Right kidney (tissue), 1 donor: ENCODE data around the gene VPS13D.
A peak's percentile ranks its signal among the peaks of the same experiment; 100 is the strongest.

ENCODE experiments used
- DNase-seq: peaks from one replicate; pipeline ENCODE4 v3.0.0-alpha.2; 2016

Gene VPS13D

GRCh38 chr1:12339811-12340543, 110.1 kb downstream of the VPS13D start:
- peak; percentile 17 for DNase-seq

- DNase-seq = no peak
Observed at GRCh38 chr1:12340544-12340930, 110.7 kb downstream of the VPS13D start.

DNA sequence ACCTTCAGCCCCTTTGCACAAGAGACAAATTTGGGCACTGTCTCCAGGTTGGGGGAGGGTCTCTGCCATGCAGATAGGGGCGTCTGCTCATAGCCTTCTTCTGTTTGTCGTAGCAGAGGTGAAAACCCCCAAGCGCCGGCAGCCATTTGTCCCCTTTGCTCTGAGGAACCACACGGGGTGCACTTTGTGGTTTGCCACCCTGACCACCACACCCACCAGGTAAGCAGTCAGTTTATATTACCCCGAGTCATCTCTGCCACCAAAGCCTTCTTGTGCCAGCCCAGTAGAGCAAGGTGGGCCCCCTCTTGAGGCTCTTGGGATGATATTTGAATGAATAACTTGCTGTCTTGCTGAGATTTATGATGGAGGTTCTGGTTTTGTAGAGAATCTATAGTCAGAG, 111.8 kb downstream of the VPS13D start:
- no peak for DNase-seq

DNA sequence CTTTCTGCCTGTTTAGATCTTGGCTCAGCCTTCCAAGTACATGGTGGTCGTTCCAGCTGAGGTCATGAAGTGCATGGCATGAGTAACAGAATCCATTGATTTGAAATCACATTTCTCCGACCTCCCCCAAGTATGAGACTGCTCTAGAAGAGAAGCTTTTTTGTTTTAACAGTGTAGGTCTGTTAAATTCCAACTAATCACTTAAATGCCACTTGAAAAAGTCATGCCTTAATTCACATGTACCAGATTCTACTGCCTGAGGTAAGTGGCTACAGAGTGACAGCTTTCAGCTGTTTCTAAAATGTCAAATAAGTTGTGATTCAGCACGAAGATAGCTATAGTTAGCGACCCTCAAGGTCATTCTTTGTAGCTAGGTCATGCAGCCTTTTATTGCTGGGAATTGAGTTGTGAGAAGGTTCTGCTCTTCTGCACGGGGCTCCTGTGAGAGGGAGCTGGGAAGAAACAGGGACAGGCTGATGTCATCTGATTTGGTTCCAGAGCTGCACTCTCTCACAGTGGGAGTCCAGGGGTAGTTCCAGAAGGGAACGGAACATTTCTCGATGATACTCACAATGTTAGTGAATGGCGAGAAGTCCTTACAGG, 112.7 kb downstream of the VPS13D start:
- peak; percentile 5 for DNase-seq

GRCh38 chr1:12343823-12344487, 114.1 kb downstream of the VPS13D start:
- no peak for DNase-seq

- DNase-seq = no peak
Observed at GRCh38 chr1:12344596-12345349, 114.9 kb downstream of the VPS13D start.

DNA sequence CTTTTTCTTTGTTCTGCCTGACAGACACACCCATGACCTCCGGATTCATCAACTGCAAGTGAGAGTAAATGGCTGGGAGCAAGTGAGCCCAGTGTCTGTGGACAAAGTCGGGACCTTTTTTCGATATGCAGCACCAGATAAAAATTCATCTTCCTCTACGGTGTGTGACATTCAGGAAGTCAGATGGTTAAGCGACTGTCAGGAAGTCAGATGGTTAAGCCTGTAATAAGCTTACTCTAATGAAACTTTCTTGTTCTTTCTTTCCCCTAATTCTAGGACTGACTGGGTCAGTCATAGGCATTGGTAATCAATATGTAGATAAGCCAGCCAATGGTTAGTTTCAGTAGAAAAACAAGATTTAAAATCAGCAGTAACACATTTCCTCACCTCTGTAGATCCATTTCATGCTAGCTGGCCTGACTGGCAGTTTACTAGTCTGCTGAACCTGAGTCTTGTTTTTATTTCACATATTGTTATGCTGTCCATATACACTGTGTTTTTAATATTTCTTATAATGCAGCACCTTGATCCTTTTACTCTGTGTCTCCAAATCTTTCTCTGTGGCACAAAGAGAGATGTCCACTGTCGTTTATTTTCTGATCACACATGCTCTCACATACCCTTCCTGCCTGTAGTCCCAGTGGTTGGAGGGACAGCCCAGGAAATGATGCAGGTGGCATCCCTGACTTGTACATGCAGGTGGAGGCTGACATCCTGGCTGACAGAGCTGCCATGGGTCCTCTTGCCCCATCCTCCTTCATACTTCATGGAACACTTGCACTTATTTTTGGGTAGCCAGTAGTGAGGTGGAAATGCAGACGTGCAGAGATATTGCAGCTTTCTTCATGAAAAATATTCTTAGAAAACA, 115.8 kb downstream of the VPS13D start:
- no peak for DNase-seq

DNA sequence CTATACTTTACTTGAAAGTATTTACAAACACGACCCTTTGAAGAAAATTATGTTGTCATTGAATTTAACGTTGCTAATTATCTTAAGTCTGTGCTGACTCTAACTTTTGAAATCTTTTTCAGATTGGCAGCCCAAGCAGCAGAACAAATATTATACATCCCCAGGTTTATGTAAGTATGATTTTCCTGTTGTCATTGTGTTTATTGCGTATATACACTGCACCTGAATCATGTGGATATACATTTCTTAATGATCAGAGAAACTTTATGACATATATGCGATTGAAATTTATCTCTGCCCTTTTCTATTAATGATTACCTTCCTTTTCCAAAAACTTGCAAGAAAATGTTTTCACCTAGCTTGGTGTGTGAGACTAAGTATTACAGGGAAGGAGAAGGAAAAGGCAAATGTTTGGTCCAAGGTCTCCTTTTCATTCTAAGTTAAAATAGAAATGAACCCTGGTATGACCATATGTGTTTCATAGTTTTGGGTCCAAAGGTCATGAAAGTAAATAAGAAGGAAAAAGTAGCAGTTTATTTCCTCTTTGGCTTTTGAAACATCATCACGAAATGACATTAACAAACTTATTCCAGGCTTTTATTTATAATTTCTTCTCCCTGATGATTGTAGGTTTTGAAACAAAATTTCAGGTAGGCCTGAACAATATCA, 116.8 kb downstream of the VPS13D start:
- no peak for DNase-seq

GRCh38 chr1:12348113-12348512, 118.3 kb downstream of the VPS13D start:
- no peak for DNase-seq

DNA sequence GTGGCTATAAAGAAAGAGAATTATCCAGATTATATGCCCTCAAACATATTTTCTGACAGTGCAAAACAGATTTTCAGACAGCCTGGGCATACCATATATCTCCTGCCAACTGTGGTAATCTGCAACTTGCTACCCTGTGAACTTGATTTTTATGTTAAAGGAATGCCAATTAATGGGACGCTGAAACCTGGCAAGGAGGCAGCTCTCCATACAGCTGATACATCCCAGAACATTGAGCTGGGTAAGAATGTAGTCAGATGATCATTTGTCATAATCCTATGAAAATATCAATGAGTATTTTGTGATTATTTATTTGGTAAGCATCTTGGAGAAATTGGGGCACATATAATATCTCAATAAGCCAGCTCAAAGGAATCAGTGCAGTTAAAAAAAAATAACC, 124.2 kb downstream of the VPS13D start:
- no peak for DNase-seq

- peak; percentile 19 for DNase-seq
Observed at GRCh38 chr1:12356004-12356890, 126.4 kb downstream of the VPS13D start.

DNA sequence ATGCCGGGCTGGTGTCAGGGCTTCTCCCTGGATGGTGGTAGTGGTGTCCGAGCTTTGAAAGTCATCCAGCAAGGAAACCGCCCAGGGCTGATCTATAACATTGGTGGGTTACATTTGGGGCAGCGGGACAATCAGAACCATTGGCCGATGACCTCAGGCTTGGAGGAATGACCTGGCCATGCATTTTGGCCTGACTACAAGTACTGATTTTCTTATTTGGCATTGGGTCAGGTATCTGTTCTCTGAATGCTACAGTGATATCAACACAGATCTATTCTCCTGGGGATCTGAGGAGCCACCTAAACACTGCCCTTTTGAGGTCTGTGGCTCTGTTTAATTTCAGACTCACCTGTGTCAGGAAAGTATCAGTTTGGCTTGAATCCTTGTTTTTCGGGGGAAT, 128.7 kb downstream of the VPS13D start:
- DNase-seq = no peak

- no peak for DNase-seq
Observed at GRCh38 chr1:12359359-12360133, 129.7 kb downstream of the VPS13D start.

- DNase-seq = no peak
Observed at GRCh38 chr1:12368646-12369045, 138.8 kb downstream of the VPS13D start.

- no peak for DNase-seq
Observed at GRCh38 chr1:12369258-12369657, 139.4 kb downstream of the VPS13D start.

DNA sequence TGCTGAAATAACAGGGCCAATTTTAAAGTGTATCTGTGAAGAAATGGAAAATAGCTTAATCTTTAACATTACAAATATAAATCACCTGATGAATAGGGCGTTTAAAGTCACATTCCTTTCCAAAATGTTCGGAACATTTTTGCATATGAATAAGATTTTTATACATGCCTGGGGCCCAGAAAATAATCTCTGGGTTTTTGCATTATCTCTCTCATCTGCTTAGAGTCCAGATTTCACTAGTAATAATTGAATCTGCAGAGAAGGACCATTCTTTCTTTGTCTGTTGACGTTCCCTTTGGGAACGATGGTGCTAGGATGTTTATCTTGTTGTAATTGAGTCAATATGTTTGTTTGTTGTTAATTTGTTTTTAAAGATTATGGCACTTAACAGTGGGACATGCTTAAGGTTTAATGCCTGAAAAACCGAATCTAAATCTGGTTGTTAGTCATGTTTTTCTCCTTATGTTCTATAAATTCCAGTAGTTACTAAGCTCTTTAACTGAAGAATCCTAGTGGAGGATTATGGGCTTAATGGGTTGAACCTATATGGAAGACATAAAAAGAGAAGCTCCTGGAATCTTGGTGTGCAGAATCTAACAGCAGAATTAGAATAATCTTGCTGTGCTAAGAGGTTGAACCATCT, 140.6 kb downstream of the VPS13D start:
- DNase-seq = no peak

DNA sequence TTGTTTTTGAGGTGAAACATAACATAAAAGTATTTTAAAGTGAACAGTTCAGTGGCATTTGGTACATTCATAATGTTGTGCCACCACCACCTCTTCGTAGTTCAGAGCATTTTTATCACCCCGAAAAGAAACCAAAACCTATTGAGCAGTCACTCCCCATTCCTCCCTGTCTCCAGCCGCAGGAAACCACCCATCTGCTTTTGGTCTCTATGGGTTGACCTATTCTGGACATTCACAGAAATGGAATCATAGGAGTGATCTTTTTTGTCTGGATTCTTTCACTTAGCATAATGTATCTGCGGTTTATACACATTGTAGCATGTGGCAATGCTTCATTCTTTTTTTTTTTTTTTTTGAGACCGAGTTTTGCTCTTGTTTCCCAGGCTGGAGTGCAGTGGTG, 141.2 kb downstream of the VPS13D start:
- no peak for DNase-seq

- no peak for DNase-seq
Observed at GRCh38 chr1:12372180-12372579, 142.3 kb downstream of the VPS13D start.

DNA sequence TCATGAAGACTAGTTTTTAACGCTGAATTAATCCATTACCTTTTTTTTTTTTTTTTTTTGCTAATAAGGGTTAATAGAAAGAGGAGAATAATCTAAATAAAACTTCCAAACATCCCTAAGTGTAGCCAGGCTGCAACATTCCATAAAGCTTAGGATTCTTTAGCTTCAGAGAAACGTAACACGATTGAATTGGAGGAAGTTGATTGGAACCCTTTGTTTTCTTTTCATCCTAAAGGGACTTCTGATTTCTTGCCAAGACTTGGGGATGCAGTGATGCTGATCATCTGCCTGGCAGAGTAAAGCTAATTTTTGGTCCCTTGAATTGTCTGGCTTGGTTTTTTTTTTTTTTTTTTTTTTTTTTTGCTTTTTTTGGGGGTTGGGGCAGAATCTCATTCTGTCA, 142.9 kb downstream of the VPS13D start:
- DNase-seq = no peak
